Kidney tubule cell (primary cell): ENCODE results near the gene APOA1.
A peak's percentile ranks its signal among the peaks of the same experiment; 100 is the strongest.
"Not testable (repeated sequence)": the region's sequence is repeated elsewhere in the genome, so short reads cannot be mapped to it uniquely, and the experiment has no call there.

ENCODE experiments used
- DNase-seq: peaks from one replicate; pipeline ENCODE4 v3.0.0-alpha.2; 2018; ENCODE audit warnings: low spot score

APOA1 gene

GRCh38 chr11:116813781-116814471 is 23.5 kb downstream of the APOA1 start:
- no peak for DNase-seq

- no peak for DNase-seq
Measured at GRCh38 chr11:116813170-116813569, 24.3 kb downstream of the APOA1 start.

GRCh38 chr11:116812109-116812508 is 25.3 kb downstream of the APOA1 start:
- DNase-seq, result no peak

- no peak for DNase-seq
Measured at GRCh38 chr11:116811194-116811593, 26.2 kb downstream of the APOA1 start.

GRCh38 chr11:116808262-116809175 is 28.9 kb downstream of the APOA1 start:
- DNase-seq, result no peak

- no peak for DNase-seq
Measured at GRCh38 chr11:116807601-116808261, 29.7 kb downstream of the APOA1 start.

- no peak for DNase-seq
Measured at GRCh38 chr11:116804001-116804400, 33.4 kb downstream of the APOA1 start.

GRCh38 chr11:116801662-116802061 is 35.8 kb downstream of the APOA1 start:
- DNase-seq, result not testable (repeated sequence)

- no peak for DNase-seq
Measured at GRCh38 chr11:116800610-116801009, 36.8 kb downstream of the APOA1 start.

- DNase-seq, result no peak
Measured at GRCh38 chr11:116798368-116798767, 39.1 kb downstream of the APOA1 start.

GRCh38 chr11:116797816-116798215 is 39.6 kb downstream of the APOA1 start:
- DNase-seq, result no peak

- DNase-seq, result no peak
Measured at GRCh38 chr11:116796548-116796947, 40.9 kb downstream of the APOA1 start.

GRCh38 chr11:116794851-116795250 is 42.6 kb downstream of the APOA1 start:
- no peak for DNase-seq

- no peak for DNase-seq
Measured at GRCh38 chr11:116793772-116794097, 43.7 kb downstream of the APOA1 start.

GRCh38 chr11:116792869-116793771 is 44.3 kb downstream of the APOA1 start:
- peak; percentile 85 for DNase-seq

- DNase-seq, result no peak
Measured at GRCh38 chr11:116792144-116792868, 45.1 kb downstream of the APOA1 start.

GRCh38 chr11:116791813-116792143 is 45.6 kb downstream of the APOA1 start, which contains the start of gene APOA5:
Gene APOA5, minus strand, starts transcription at chr11:116791879. Its CDS starts 19 bp downstream, at chr11:116791860.
- DNase-seq, result no peak

GRCh38 chr11:116791002-116791812 is 46.2 kb downstream of the APOA1 start:
- peak; percentile 64 for DNase-seq

GRCh38 chr11:116790167-116791001 is 47.0 kb downstream of the APOA1 start:
- DNase-seq, result no peak
